Uterus (tissue), 4 donors: ENCODE results near the gene KLK15. TPM values are rescaled to one million over a fixed set of nuclear protein-coding genes. Genes with fewer than 3 reads are reported as not detected.

Experiments used
- DNase-seq, 2 donors: peaks; one replicate each; pipeline ENCODE4 v3.0.0-alpha.2; 2019 to 2020
- H3K27ac ChIP-seq, 2 donors: fragments of 200-600 bp; sonication (generic); 1 replicate in 1 of 2; 2 replicates in 1 of 2; pipeline ENCODE4 v1.5.1; 2016 to 2018
- H3K27me3 ChIP-seq, 2 donors: fragments of 200-600 bp; sonication (generic); one replicate each; pipeline ENCODE4 v1.5.1; 2018 to 2019; ENCODE audit warnings: control low read depth in 1 of 2
- H3K36me3 ChIP-seq, 2 donors: fragments of 200-600 bp; sonication (generic); one replicate each; pipeline ENCODE4 v1.5.1; 2019; ENCODE audit warnings: control low read depth in 1 of 2
- H3K4me1 ChIP-seq, 2 donors: fragments of 200-600 bp; sonication (generic); one replicate each; pipeline ENCODE4 v1.5.1; 2018 to 2019; ENCODE audit warnings: control low read depth in 1 of 2
- H3K4me3 ChIP-seq, 2 donors: fragments of 200-600 bp; sonication (generic); 1 replicate in 1 of 2; 2 replicates in 1 of 2; pipeline ENCODE4 v1.5.1; 2018 to 2019; ENCODE audit warnings: mild to moderate bottlenecking in 1 of 2
- H3K9me3 ChIP-seq, 2 donors: fragments of 200-600 bp; sonication (generic); one replicate each; pipeline ENCODE4 v1.5.1; 2019; ENCODE audit warnings: control low read depth in 1 of 2
- CTCF ChIP-seq, 4 experiments: fragments of 200-600 bp in 2 of 4; fragments of 450-650 bp in 2 of 4; sonication (generic) in 2 of 4; IDR thresholded peaks; one replicate each; pipeline ENCODE4 v1.5.1; 2016 to 2019; ENCODE audit warnings: antibody characterized with exemption in 4 of 4, mild to moderate bottlenecking in 2 of 4, moderate library complexity in 1 of 4
- POLR2A ChIP-seq, 2 donors: fragments of 450-650 bp; IDR thresholded peaks; one replicate each; pipeline ENCODE4 v1.6.1; 2016; ENCODE audit warnings: antibody characterized with exemption in 2 of 2, mild to moderate bottlenecking in 1 of 2, moderate library complexity in 1 of 2
- intact Hi-C: fragments of 100-400 bp; cut with DNase I; formaldehyde crosslinking; loops from one replicate; pipeline ENCODE4 v1.15.1; 2023; ENCODE audit warnings: low total_unique reads
- total RNA-seq, 4 donors: library from RNA; depleted of rRNA in 3 of 4; stranded (reverse); fragments of >200 nt in 3 of 4; gene quantifications; one replicate each; pipeline versions ENCODE4 v1.1.0 to v1.2.4, GENCODE V29; 2014 to 2023
- donor health status: DM: yes; HTN: yes; CAD: no.

The KLK15 gene
- total RNA-seq, 4 donors from 2014 or later = not detected

- H3K27me3 ChIP-seq = no peaks in the 10 kb centered on the region
- intact Hi-C loops = no loop called here
- H3K36me3 ChIP-seq = no peaks in the 10 kb centered on the region
These were observed 33.9 kb downstream of the KLK15 start for GRCh38 chr19:50799547-50799851.

GRCh38 chr19:50798659-50799546, 34.5 kb downstream of the KLK15 start:
- TF ChIP-seq CTCF (IDR thresholded peaks at IDR 0.05) (no peak), POLR2A (IDR thresholded peaks at IDR 0.05) (no peak)
- Histone ChIP-seq H3K4me1 (peaks cover 0 to 11% of the 10 kb centered on the region in 2 donors), H3K27me3 (no peaks in the 10 kb centered on the region), H3K9me3 (no peaks in the 10 kb centered on the region), H3K4me3 (no peak overlapping the region), H3K36me3 (no peaks in the 10 kb centered on the region), H3K27ac (no peak overlapping the region)
- intact Hi-C loops = no loop called here
- no peak for DNase-seq

More at GRCh38 chr19:50799547-50799851, 33.9 kb downstream of the KLK15 start:
- no peaks in the 10 kb centered on the region for H3K9me3 ChIP-seq
- no peak overlapping the region for H3K27ac ChIP-seq
- DNase-seq = no peak
- H3K4me1 ChIP-seq = peaks cover 0 to 11% of the 10 kb centered on the region in 2 donors
- no peak overlapping the region for H3K4me3 ChIP-seq
- TF ChIP-seq CTCF (IDR thresholded peaks at IDR 0.05) (no peak), POLR2A (IDR thresholded peaks at IDR 0.05) (no peak)

GRCh38 chr19:50797781-50798658, 35.4 kb downstream of the KLK15 start:
- no peak for TF ChIP-seq CTCF (IDR thresholded peaks at IDR 0.05)
- no peak for TF ChIP-seq POLR2A (IDR thresholded peaks at IDR 0.05)
- Histone ChIP-seq H3K9me3 (no peaks in the 10 kb centered on the region), H3K4me3 (no peak overlapping the region), H3K27ac (no peak overlapping the region), H3K4me1 (peaks cover 0 to 3% of the 10 kb centered on the region in 2 donors), H3K27me3 (no peaks in the 10 kb centered on the region), H3K36me3 (no peaks in the 10 kb centered on the region)
- intact Hi-C loops = no loop called here
- DNase-seq = no peak

- Histone ChIP-seq H3K4me1 (no peaks in the 10 kb centered on the region), H3K27ac (no peak overlapping the region), H3K9me3 (no peaks in the 10 kb centered on the region), H3K4me3 (no peak overlapping the region), H3K27me3 (no peaks in the 10 kb centered on the region), H3K36me3 (no peaks in the 10 kb centered on the region)
- TF ChIP-seq CTCF (IDR thresholded peaks at IDR 0.05) = no peak
- no peak for TF ChIP-seq POLR2A (IDR thresholded peaks at IDR 0.05)
- intact Hi-C loops = no loop called here
- DNase-seq = no peak
These were observed 36.0 kb downstream of the KLK15 start for GRCh38 chr19:50797429-50797780.
